SIG-M5 (cell line): ENCODE measurements around the gene CREB3L2.

Experiments used
- DNase-seq: peaks from one replicate; lab custom pipeline; 2025; lab: John Stamatoyannopoulos, UW

Gene CREB3L2

GRCh38 chr7:137871170-137871915 is 130.5 kb downstream of the CREB3L2 start:
- no peak for DNase-seq

GRCh38 chr7:137870684-137871083 is 131.2 kb downstream of the CREB3L2 start:
- DNase-seq = no peak

- DNase-seq = no peak
Observed at GRCh38 chr7:137870078-137870477, 131.8 kb downstream of the CREB3L2 start.

GRCh38 chr7:137869260-137869659 is 132.6 kb downstream of the CREB3L2 start:
- DNase-seq = no peak

GRCh38 chr7:137867289-137867688 is 134.6 kb downstream of the CREB3L2 start:
- no peak for DNase-seq

- no peak for DNase-seq
Observed at GRCh38 chr7:137865764-137866163, 136.1 kb downstream of the CREB3L2 start.

GRCh38 chr7:137862964-137863363 is 138.9 kb downstream of the CREB3L2 start:
- DNase-seq = no peak

- DNase-seq = no peak
Observed at GRCh38 chr7:137862358-137862757, 139.5 kb downstream of the CREB3L2 start.

- no peak for DNase-seq
Observed at GRCh38 chr7:137860542-137860941, 141.3 kb downstream of the CREB3L2 start.

- DNase-seq = no peak
Observed at GRCh38 chr7:137853053-137853452, 148.8 kb downstream of the CREB3L2 start.

GRCh38 chr7:137852108-137852507 is 149.8 kb downstream of the CREB3L2 start:
- DNase-seq = no peak

- no peak for DNase-seq
Observed at GRCh38 chr7:137850972-137851945, 150.6 kb downstream of the CREB3L2 start.

- no peak for DNase-seq
Observed at GRCh38 chr7:137850571-137850970, 151.3 kb downstream of the CREB3L2 start.

GRCh38 chr7:137848095-137848494 is 153.8 kb downstream of the CREB3L2 start:
- DNase-seq = no peak

GRCh38 chr7:137847568-137848050 is 154.3 kb downstream of the CREB3L2 start:
- no peak for DNase-seq

GRCh38 chr7:137846827-137847567 is 154.9 kb downstream of the CREB3L2 start, which contains the start of gene DGKI:
Gene DGKI (minus strand): TSS chr7:137846974.
- DNase-seq = no peak

GRCh38 chr7:137846549-137846826 is 155.4 kb downstream of the CREB3L2 start:
- no peak for DNase-seq

GRCh38 chr7:137844677-137845425 is 157.0 kb downstream of the CREB3L2 start:
- no peak for DNase-seq

GRCh38 chr7:137839903-137840779 is 161.7 kb downstream of the CREB3L2 start:
- no peak for DNase-seq

GRCh38 chr7:137838706-137839315 is 163.1 kb downstream of the CREB3L2 start:
- DNase-seq = no peak
